Measurements from ENCODE around the gene GRID1. TPM values are rescaled to one million over a fixed set of nuclear protein-coding genes. Genes with fewer than 3 reads are reported as not detected.

The GRID1 gene
- total RNA-seq, 1 donor, result not detected

DNA sequence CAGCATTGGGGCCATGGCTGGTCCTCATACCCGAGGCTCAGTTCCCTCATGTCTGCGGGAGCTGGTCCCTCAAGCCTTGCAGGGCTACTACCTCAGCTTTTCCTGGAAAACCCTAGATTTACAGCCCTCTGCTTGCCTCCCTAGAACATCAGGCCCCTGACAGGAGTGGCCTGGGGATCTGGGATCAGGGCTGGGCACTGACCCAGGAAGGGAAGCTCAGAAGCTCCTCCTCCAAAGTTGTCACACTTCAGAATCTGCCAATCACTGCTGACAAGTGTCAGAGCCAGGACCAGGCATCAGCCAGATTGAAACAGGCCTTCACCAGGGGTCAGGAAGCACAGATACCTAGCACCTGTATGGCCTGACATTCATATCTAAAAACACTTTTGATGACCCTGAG is 115.2 kb downstream of the GRID1 start:
- no peak for DNase-seq (ENCODE audit: low read depth)
- TF ChIP-seq, protein P1, sequence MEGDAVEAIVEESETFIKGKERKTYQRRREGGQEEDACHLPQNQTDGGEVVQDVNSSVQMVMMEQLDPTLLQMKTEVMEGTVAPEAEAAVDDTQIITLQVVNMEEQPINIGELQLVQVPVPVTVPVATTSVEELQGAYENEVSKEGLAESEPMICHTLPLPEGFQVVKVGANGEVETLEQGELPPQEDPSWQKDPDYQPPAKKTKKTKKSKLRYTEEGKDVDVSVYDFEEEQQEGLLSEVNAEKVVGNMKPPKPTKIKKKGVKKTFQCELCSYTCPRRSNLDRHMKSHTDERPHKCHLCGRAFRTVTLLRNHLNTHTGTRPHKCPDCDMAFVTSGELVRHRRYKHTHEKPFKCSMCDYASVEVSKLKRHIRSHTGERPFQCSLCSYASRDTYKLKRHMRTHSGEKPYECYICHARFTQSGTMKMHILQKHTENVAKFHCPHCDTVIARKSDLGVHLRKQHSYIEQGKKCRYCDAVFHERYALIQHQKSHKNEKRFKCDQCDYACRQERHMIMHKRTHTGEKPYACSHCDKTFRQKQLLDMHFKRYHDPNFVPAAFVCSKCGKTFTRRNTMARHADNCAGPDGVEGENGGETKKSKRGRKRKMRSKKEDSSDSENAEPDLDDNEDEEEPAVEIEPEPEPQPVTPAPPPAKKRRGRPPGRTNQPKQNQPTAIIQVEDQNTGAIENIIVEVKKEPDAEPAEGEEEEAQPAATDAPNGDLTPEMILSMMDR (IDR thresholded peaks at IDR 0.05; ENCODE audit: insufficient read depth, low read depth, low read length), result no peak
- no peak overlapping the region for H3K4me3 ChIP-seq (ENCODE audit: low read depth, low read length)

DNA sequence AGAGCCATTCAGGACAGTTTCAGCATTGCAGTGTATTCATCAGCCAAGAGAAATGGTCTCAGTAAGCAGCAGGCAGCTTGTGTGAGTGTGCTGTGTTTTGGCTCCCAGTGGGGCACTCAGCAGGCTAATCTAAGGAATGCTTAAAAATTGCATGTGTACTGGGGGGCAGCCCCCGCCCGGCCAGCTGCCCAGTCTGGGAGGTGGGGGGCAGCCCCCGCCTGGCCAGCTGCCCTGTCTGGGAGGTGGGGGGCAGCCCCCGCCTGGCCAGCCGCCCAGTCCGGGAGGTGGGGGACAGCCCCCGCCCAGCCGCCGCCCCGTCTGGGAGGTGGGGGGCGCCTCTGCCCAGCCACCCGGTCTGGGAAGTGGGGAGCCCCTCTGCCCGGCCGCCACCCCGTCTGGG is 116.2 kb downstream of the GRID1 start:
- H3K4me3 ChIP-seq (ENCODE audit: low read depth, low read length), result no peak overlapping the region
- TF ChIP-seq, protein P1 (IDR thresholded peaks at IDR 0.05; ENCODE audit: insufficient read depth, low read depth, low read length), result no peak
- no peak for DNase-seq (ENCODE audit: low read depth)

DNA sequence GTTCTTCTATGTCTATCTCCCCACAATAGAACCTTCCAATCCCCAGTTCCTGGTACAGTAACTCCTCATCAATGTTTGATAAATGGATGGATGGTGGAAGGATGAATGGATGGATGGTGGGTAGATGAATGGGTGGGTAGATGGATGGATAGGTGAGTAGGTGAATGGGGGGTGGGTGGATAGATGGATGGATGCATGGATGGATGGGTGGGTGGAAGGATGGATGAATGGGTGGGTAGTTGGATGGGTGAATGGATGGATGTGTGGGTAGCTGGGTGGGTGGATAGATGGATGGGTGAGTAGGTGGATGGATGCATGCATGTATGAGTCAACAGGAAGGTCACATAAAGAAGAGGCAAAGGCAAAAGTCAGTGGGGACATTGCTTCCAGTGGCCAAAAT is 116.8 kb downstream of the GRID1 start:
- H3K4me3 ChIP-seq (ENCODE audit: low read depth, low read length), result no peak overlapping the region
- TF ChIP-seq, protein P1 (IDR thresholded peaks at IDR 0.05; ENCODE audit: insufficient read depth, low read depth, low read length), result no peak
- DNase-seq (ENCODE audit: low read depth), result no peak

DNA sequence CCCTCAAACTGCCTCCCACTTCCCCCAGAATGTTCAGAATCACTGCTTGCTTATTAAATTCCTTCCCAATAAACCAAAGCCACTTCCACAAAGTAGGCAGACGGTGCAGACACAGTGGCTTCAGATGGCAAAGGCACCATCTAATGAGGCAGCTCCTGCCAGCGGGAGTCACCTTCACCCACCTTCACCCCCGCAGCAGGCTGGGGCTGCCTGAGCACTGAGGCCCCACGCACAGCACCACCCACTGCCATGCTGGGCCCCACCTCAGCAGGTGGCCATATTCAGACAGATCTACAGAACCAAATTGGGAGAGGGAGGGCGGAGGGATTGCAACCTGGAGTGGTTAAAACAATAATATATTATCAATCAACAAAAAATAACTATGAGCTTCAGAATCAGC is 118.5 kb downstream of the GRID1 start:
- TF ChIP-seq, protein P1 (IDR thresholded peaks at IDR 0.05; ENCODE audit: insufficient read depth, low read depth, low read length), result no peak
- H3K4me3 ChIP-seq (ENCODE audit: low read depth, low read length), result no peak overlapping the region
- no peak for DNase-seq (ENCODE audit: low read depth)

DNA sequence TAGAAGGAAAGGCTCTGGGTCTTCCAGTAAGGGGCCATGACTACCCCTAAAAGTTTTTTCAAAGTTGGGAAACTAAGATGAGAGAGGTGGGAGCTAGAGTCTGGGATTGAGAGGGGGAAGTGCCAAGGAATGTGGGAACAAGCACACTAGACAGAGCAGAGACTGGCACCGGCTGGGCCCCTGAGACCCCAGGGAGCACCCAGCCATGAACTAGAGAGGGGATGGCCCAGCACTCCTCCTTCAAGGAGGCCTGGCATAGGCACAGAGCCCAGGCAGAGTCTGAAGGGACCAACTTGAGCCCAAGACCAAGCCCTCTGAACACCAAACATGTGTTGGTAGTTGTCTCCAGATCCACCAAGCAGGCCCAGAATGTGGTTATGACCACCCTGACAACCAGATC is 119.0 kb downstream of the GRID1 start:
- DNase-seq (ENCODE audit: low read depth), result no peak
- TF ChIP-seq, protein P1 (IDR thresholded peaks at IDR 0.05; ENCODE audit: insufficient read depth, low read depth, low read length), result no peak
- no peak overlapping the region for H3K4me3 ChIP-seq (ENCODE audit: low read depth, low read length)

DNA sequence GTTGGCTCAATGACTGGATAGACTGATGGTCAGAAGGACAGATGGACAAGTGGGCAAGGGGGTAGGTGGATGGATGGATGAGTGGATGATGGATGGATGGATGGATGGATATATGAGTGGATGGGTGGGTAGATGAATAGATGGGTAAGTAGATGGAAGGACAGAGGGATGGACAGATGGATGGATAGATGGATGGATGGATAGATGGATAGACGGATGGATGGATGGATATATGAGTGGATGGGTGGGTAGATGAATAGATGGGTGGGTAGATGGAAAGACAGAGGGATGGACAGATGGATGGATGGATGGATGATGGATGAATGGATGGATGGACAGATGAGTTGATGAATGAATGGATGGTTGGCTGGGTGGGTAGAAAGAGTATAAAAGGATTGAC is 119.5 kb downstream of the GRID1 start:
- TF ChIP-seq, protein P1 (IDR thresholded peaks at IDR 0.05; ENCODE audit: insufficient read depth, low read depth, low read length), result no peak
- DNase-seq (ENCODE audit: low read depth), result no peak
- no peak overlapping the region for H3K4me3 ChIP-seq (ENCODE audit: low read depth, low read length)

DNA sequence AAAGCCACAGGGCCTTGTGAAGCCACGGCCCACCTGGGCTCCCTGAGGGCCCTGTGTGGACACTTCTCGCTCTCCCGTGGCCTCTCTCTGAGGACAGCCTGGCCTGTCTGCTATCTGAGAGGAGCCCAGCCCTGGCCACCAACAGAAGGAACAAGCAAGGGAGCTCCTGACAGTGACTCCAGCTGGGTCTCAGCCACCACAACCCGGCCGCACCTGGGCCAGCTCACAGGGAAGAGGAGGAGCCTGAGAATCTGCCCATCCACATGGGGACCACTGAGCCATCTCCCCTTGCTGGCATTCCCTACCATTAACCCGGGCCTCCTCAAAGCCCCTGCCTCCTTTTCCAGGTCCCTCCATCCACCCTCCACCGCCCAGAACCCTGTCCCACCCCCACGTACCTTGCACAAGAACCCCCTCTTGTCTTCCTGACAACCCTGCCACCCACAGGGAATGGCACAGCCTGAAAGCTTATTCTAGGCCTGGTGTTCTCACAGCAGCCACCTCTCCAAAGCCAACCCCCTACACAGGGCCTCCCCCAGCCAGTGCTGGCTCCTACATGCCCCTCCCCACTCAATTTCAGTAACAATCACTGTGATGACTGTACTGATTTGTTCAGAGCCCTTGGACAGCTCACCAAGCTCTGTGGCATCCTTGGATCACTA is 120.2 kb downstream of the GRID1 start:
- TF ChIP-seq, protein P1 (IDR thresholded peaks at IDR 0.05; ENCODE audit: insufficient read depth, low read depth, low read length), result no peak
- DNase-seq (ENCODE audit: low read depth), result no peak
- no peak overlapping the region for H3K4me3 ChIP-seq (ENCODE audit: low read depth, low read length)

Measured in fibroblast of villous mesenchyme (primary cell).